ENCODE data around the gene GANC.

- TF ChIP-seq ATF1 (CRISPR knock-in tag; IDR thresholded peaks at IDR 0.05) (no peak), ZNF219 (CRISPR knock-in tag; IDR thresholded peaks at IDR 0.05; ENCODE audit: borderline replicate concordance) (no peak), TEAD4 (CRISPR knock-in tag; IDR thresholded peaks at IDR 0.05) (no peak)
- TF ChIP-seq, protein P1, sequence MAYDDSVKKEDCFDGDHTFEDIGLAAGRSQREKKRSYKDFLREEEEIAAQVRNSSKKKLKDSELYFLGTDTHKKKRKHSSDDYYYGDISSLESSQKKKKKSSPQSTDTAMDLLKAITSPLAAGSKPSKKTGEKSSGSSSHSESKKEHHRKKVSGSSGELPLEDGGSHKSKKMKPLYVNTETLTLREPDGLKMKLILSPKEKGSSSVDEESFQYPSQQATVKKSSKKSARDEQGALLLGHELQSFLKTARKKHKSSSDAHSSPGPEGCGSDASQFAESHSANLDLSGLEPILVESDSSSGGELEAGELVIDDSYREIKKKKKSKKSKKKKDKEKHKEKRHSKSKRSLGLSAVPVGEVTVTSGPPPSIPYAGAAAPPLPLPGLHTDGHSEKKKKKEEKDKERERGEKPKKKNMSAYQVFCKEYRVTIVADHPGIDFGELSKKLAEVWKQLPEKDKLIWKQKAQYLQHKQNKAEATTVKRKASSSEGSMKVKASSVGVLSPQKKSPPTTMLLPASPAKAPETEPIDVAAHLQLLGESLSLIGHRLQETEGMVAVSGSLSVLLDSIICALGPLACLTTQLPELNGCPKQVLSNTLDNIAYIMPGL (CRISPR knock-in tag; IDR thresholded peaks at IDR 0.05) = no peak
- TF ChIP-seq, protein P2, sequence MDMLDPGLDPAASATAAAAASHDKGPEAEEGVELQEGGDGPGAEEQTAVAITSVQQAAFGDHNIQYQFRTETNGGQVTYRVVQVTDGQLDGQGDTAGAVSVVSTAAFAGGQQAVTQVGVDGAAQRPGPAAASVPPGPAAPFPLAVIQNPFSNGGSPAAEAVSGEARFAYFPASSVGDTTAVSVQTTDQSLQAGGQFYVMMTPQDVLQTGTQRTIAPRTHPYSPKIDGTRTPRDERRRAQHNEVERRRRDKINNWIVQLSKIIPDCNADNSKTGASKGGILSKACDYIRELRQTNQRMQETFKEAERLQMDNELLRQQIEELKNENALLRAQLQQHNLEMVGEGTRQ (CRISPR knock-in tag; IDR thresholded peaks at IDR 0.05) = no peak
Measured at GRCh38 chr15:42276762-42277161, 3.8 kb downstream of the GANC start.

Data from WTC11 (cell line).